HepG2 (cell line): ENCODE results near the gene MAGI1. TPM values are rescaled to one million over a fixed set of nuclear protein-coding genes. Genes with fewer than 3 reads are reported as not detected.

ENCODE experiments used
- ATAC-seq: fragments of 200-7000 bp; cut with Tn5 transposase; 3 replicates; pipeline ENCODE4 v1.9.1; 2020; ENCODE audit warnings: mild to moderate bottlenecking, moderate library complexity
- BruUV-seq: library from RNA; stranded (reverse); fragments of 400-500 nt; replicated peaks from 2 replicates; lab custom pipeline; 2021; lab: Mats Ljungman, UMichigan
- CTCF ChIA-PET: fragments of 300-600 bp; formaldehyde crosslinking; extraction: SDS; loops from one replicate; lab custom pipeline; 2021; ENCODE audit warnings: low total read pairs, inconsistent platforms, low intra/inter-chr PET ratio; lab: Yijun Ruan, JAX
- POLR2A ChIA-PET: fragments of 350-600 bp; sonication (Branson Sonifier 250); formaldehyde crosslinking; loops from one replicate; lab custom pipeline; 2020; ENCODE audit warnings: antibody characterized with exemption, inconsistent platforms; lab: Yijun Ruan, JAX
- DNase-seq: peaks from one replicate; pipeline ENCODE4 v3.0.0-alpha.2; 2015; ENCODE audit warnings: low spot score
- FAIRE-seq: peaks from 3 replicates; lab custom pipeline; 2011; peaks lifted over from hg19 to GRCh38; lab: Jason Lieb, UNC
- H2AFZ ChIP-seq: one replicate; pipeline ENCODE4 v1.6.1; 2011; ENCODE audit warnings: low read length, inconsistent platforms
- H3K27ac ChIP-seq: fragments of 300-600 bp; 3 replicates; pipeline ENCODE4 v1.8.0; 2011; ENCODE audit warnings: mixed run types, mild to moderate bottlenecking, mixed read lengths, low read length, inconsistent platforms; ENCODE audit not compliant: insufficient read depth; ENCODE audit errors: extremely low read length
- H3K27me3 ChIP-seq, 2 experiments: fragments of 200-600 bp in 1 of 2; 2 replicates in 1 of 2; 3 replicates in 1 of 2; pipeline versions ENCODE4 v1.6.0 to v1.8.0; 2011; ENCODE audit warnings: low read length in 2 of 2, mild to moderate bottlenecking in 2 of 2, moderate library complexity in 2 of 2, inconsistent platforms in 1 of 2; ENCODE audit not compliant: insufficient read depth in 2 of 2, control insufficient read depth in 1 of 2
- H3K36me3 ChIP-seq, 2 experiments: fragments of 200-600 bp in 1 of 2; replicated peaks in 1 of 2; 2 replicates in 1 of 2; 3 replicates in 1 of 2; pipeline versions ENCODE4 v1.5.1 to v1.8.0; 2011; ENCODE audit warnings: low read length in 2 of 2, inconsistent platforms in 1 of 2; ENCODE audit not compliant: insufficient read depth in 2 of 2, control insufficient read depth in 1 of 2
- H3K4me1 ChIP-seq: 2 replicates; pipeline ENCODE4 v1.5.1; 2012; ENCODE audit warnings: low read length, inconsistent platforms; ENCODE audit not compliant: insufficient read depth
- H3K4me2 ChIP-seq: 2 replicates; pipeline ENCODE4 v1.6.0; 2011; ENCODE audit warnings: low read depth, low read length, inconsistent platforms
- H3K4me3 ChIP-seq, 3 experiments: fragments of 200-600 bp in 1 of 3; sonication (generic), shearing (Covaris generic) in 1 of 3; replicated peaks in 1 of 3; 2 replicates each; pipeline ENCODE4 v1.5.1; 2011 to 2016; ENCODE audit warnings: low read length in 3 of 3, inconsistent platforms in 2 of 3, low read depth in 2 of 3, mild to moderate bottlenecking in 2 of 3, control low read depth in 1 of 3, mixed read lengths in 1 of 3; ENCODE audit not compliant: insufficient read depth in 1 of 3
- H3K79me2 ChIP-seq: one replicate; pipeline ENCODE4 v1.6.1; 2011; ENCODE audit warnings: low read length, inconsistent platforms; ENCODE audit not compliant: insufficient read depth
- H3K9ac ChIP-seq: 2 replicates; pipeline ENCODE4 v1.6.0; 2011; ENCODE audit warnings: mild to moderate bottlenecking, low read depth, low read length, inconsistent platforms; ENCODE audit not compliant: insufficient read depth
- H3K9me3 ChIP-seq: 2 replicates; pipeline ENCODE4 v1.5.1; 2012; ENCODE audit warnings: mild to moderate bottlenecking, low read length
- H4K20me1 ChIP-seq: 2 replicates; pipeline ENCODE4 v1.6.0; 2011; ENCODE audit warnings: inconsistent platforms, mild to moderate bottlenecking, low read length, moderate library complexity; ENCODE audit not compliant: insufficient read depth
- CAMTA2 ChIP-seq: sonication (generic); formaldehyde crosslinking; IDR thresholded peaks from 2 replicates; pipeline ENCODE4 v1.4.0; 2020; ENCODE audit warnings: mild to moderate bottlenecking, missing genetic modification reagents, borderline replicate concordance
- CBX5 ChIP-seq: sonication (generic); formaldehyde crosslinking; IDR thresholded peaks from 2 replicates; pipeline ENCODE4 v1.4.0; 2020; ENCODE audit warnings: missing genetic modification reagents, borderline replicate concordance
- JUN ChIP-seq: sonication (generic); formaldehyde crosslinking; IDR thresholded peaks from 2 replicates; pipeline ENCODE4 v1.4.0; 2020; ENCODE audit warnings: mild to moderate bottlenecking, missing genetic modification reagents
- KLF6 ChIP-seq: IDR thresholded peaks from 2 replicates; pipeline ENCODE4 v1.8.0; 2016; ENCODE audit warnings: missing biosample characterization, missing genetic modification reagents
- NPAS2 ChIP-seq: sonication (generic); formaldehyde crosslinking; IDR thresholded peaks from 2 replicates; pipeline ENCODE4 v1.8.0; 2022; ENCODE audit warnings: mild to moderate bottlenecking, missing genetic modification reagents, borderline replicate concordance
- NR2F6 ChIP-seq, 2 experiments: IDR thresholded peaks; 2 replicates each; pipeline ENCODE4 v1.6.1; 2016; ENCODE audit warnings: antibody characterized with exemption in 1 of 2, mild to moderate bottlenecking in 1 of 2
- TFDP1 ChIP-seq: IDR thresholded peaks from 2 replicates; pipeline ENCODE4 v1.6.1; 2016; ENCODE audit warnings: missing compliant biosample characterization, missing genetic modification reagents, borderline replicate concordance
- ZBTB38 ChIP-seq: sonication (generic); formaldehyde crosslinking; IDR thresholded peaks from 2 replicates; pipeline ENCODE4 v1.5.1; 2020; ENCODE audit warnings: mild to moderate bottlenecking, missing genetic modification reagents
- ZFP90 ChIP-seq: sonication (generic); formaldehyde crosslinking; IDR thresholded peaks from 2 replicates; pipeline ENCODE4 v1.8.0; 2022; ENCODE audit warnings: missing genetic modification reagents, mild to moderate bottlenecking, inconsistent platforms, borderline replicate concordance
- ZNF333 ChIP-seq: sonication (generic); formaldehyde crosslinking; IDR thresholded peaks from 2 replicates; pipeline ENCODE4 v1.4.0; 2020; ENCODE audit warnings: mild to moderate bottlenecking, missing genetic modification reagents, borderline replicate concordance
- ZNF709 ChIP-seq: sonication (generic); formaldehyde crosslinking; IDR thresholded peaks from 2 replicates; pipeline ENCODE4 v1.5.0; 2020; ENCODE audit warnings: mild to moderate bottlenecking, missing genetic modification reagents
- ZNF770 ChIP-seq: sonication (generic); formaldehyde crosslinking; IDR thresholded peaks from 2 replicates; pipeline ENCODE4 v1.5.0; 2020; ENCODE audit warnings: mild to moderate bottlenecking, missing genetic modification reagents
- WGBS: methylation state at CpG from one replicate; pipeline ENCODE4 v1.1.6; 2017; ENCODE audit warnings: low lambda C conversion rate; 5-methylcytosine and 5-hydroxymethylcytosine counted together
- in situ Hi-C: cut with HindIII; loops from 2 replicates; pipeline ENCODE4 v1.10.0; 2017; ENCODE audit warnings: low pct_unique_long_range_greater_than_20kb; ENCODE audit not compliant: extremely low pct_ligation_motif_present
- intact Hi-C: fragments of 100-400 bp; cut with micrococcal nuclease; formaldehyde crosslinking; loops from one replicate; pipeline ENCODE4 v1.10.0; 2022; ENCODE audit not compliant: unreplicated experiment
- polyA plus RNA-seq, 8 experiments: library from polyadenylated mRNA; depleted of rRNA in 3 of 8; stranded (reverse) in 7 of 8; unstranded in 1 of 8; fragments of >200 nt; fragmentation: Illumina TruSeq in 4 of 8; extraction: Trizol in 4 of 8; gene quantifications; 2 replicates each; pipeline versions ENCODE4 v1.2.1 to v1.2.3, GENCODE V29; 2011 to 2016; ENCODE audit warnings: low read depth in 4 of 8, missing spikeins in 1 of 8, mixed read lengths in 1 of 8; ENCODE audit not compliant: insufficient read depth in 1 of 8
- total RNA-seq, 5 experiments: library from RNA; depleted of rRNA; stranded (reverse); fragments of >200 nt; fragmentation: Illumina TruSeq; extraction: Trizol; gene quantifications; 2 replicates each; pipeline ENCODE4 v1.2.3, GENCODE V29; 2016; ENCODE audit warnings: low read depth in 1 of 5
- TF ChIP-seq, protein P1 (sequence below): sonication (generic); formaldehyde crosslinking; IDR thresholded peaks from 2 replicates; pipeline ENCODE4 v1.4.0; 2020; ENCODE audit warnings: missing genetic modification reagents
- TF ChIP-seq, protein P2 (sequence below): sonication (generic); formaldehyde crosslinking; IDR thresholded peaks from 2 replicates; pipeline ENCODE4 v1.4.0; 2020; ENCODE audit warnings: mild to moderate bottlenecking, missing genetic modification reagents
- TF ChIP-seq, protein P3 (sequence below): sonication (generic); formaldehyde crosslinking; IDR thresholded peaks from 2 replicates; pipeline ENCODE4 v1.8.1; 2023; ENCODE audit warnings: mild to moderate bottlenecking, inconsistent platforms, moderate library complexity, missing genetic modification reagents, borderline replicate concordance
- TF ChIP-seq, protein P4 (sequence below): sonication (generic); formaldehyde crosslinking; IDR thresholded peaks from 2 replicates; pipeline ENCODE4 v1.5.0; 2020; ENCODE audit warnings: missing genetic modification reagents

Gene MAGI1
- total and polyA plus RNA-seq, 2 of the 13 experiments (the other 11 are each of a cell fraction or from before 2014, with no cell fraction given): 22.2 to 26.0 TPM

DNA sequence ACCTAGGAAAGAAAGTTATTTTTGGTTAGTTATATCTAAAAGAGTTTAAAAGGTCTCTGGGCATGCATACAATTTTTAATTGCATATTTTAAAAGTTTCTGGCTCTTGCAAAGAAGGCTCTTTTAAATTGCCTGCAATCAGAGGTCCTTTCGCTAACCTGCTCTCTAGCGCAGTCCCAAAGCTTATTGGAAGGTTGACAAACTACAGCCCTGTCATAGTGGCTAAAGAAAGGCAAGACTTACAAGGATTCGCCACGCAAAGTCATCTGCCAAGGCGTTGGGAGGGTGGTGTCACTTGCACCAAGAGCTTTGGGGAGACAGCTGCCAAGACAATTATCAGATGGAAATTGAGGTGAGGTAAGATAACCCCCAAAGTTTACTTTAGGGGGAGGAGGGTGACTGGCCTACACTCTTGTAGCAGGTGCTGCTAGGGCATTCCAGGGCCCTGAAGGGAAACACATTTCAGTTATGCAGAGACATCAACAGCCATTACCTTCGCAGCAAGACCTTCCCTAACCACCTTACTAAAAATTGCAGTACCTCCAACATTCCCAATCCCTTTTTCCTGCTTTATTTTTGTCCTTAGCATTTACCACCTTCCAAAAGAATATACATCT is 606.2 kb downstream of the MAGI1 start:
- no peak overlapping the region for H3K9ac ChIP-seq
- intact Hi-C loops (no loop called here), in situ Hi-C loops (loop anchor here (10.0 kb wide), 1 partner anchor 302 kb away; no protein-coding TSS in a partner anchor)
- no peaks in the 10 kb centered on the region for H3K4me1 ChIP-seq
- H3K4me2 ChIP-seq: no peak overlapping the region
- ChIA-PET POLR2A (no interaction called here), CTCF (no interaction called here)
- ATAC-seq (no peak), DNase-seq (no peak), FAIRE-seq (no peak)
- H3K9me3 ChIP-seq: no peaks in the 10 kb centered on the region
- peaks cover 21 to 63% of the 10 kb centered on the region in 2 experiments for H3K36me3 ChIP-seq
- no peaks in the 10 kb centered on the region for H4K20me1 ChIP-seq
- BruUV-seq: no TSS peak
- H3K79me2 ChIP-seq: no peaks in the 10 kb centered on the region
- H3K27ac ChIP-seq: no peak overlapping the region
- H2AFZ ChIP-seq: no peak overlapping the region
- no peak overlapping the region for H3K4me3 ChIP-seq
- 96% methylated on average over 6 of the region's 6 CpGs for WGBS
- no peaks in the 10 kb centered on the region for H3K27me3 ChIP-seq
- TF ChIP-seq KLF6 (CRISPR knock-in tag) (no peak), NR2F6 (IDR thresholded peaks at IDR 0.05) (no peak), NR2F6 (CRISPR knock-in tag; IDR thresholded peaks at IDR 0.05) (no peak), ZFP90 (CRISPR knock-in tag) (no peak), CAMTA2 (CRISPR knock-in tag) (no peak), TFDP1 (CRISPR knock-in tag) (no peak), ZNF709 (no peak), ZNF333 (no peak), CBX5 (CRISPR knock-in tag) (no peak), JUN (CRISPR knock-in tag) (no peak), NPAS2 (CRISPR knock-in tag) (no peak), ZBTB38 (CRISPR knock-in tag) (no peak), ZNF770 (CRISPR knock-in tag) (no peak)
- TF ChIP-seq, protein P1, sequence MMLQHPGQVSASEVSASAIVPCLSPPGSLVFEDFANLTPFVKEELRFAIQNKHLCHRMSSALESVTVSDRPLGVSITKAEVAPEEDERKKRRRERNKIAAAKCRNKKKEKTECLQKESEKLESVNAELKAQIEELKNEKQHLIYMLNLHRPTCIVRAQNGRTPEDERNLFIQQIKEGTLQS (CRISPR knock-in tag): no peak
- TF ChIP-seq, protein P2, sequence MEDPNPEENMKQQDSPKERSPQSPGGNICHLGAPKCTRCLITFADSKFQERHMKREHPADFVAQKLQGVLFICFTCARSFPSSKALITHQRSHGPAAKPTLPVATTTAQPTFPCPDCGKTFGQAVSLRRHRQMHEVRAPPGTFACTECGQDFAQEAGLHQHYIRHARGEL (CRISPR knock-in tag): no peak
- TF ChIP-seq, protein P3, sequence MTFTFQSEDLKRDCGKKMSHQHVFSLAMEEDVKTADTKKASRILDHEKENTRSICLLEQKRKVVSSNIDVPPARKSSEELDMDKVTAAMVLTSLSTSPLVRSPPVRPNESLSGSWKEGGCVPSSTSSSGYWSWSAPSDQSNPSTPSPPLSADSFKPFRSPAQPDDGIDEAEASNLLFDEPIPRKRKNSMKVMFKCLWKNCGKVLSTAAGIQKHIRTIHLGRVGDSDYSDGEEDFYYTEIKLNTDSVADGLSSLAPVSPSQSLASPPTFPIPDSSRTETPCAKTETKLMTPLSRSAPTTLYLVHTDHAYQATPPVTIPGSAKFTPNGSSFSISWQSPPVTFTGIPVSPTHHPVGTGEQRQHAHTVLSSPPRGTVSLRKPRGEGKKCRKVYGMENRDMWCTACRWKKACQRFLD (CRISPR knock-in tag): no peak
- TF ChIP-seq, protein P4, sequence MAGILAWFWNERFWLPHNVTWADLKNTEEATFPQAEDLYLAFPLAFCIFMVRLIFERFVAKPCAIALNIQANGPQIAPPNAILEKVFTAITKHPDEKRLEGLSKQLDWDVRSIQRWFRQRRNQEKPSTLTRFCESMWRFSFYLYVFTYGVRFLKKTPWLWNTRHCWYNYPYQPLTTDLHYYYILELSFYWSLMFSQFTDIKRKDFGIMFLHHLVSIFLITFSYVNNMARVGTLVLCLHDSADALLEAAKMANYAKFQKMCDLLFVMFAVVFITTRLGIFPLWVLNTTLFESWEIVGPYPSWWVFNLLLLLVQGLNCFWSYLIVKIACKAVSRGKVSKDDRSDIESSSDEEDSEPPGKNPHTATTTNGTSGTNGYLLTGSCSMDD (CRISPR knock-in tag): no peak
